Testis (tissue), 3 donors: ENCODE measurements around the gene RAMP1. TPM values are rescaled to one million over a fixed set of nuclear protein-coding genes. Genes with fewer than 3 reads are reported as not detected.

Source experiments
- DNase-seq: peaks from one replicate; pipeline ENCODE4 v3.0.0-alpha.2; 2019
- H3K27ac ChIP-seq, 2 donors: fragments of 200-600 bp; sonication (generic); one replicate each; pipeline ENCODE4 v1.5.1; 2019
- H3K27me3 ChIP-seq: fragments of 200-600 bp; sonication (generic); one replicate; pipeline ENCODE4 v1.5.1; 2019
- H3K36me3 ChIP-seq: fragments of 200-600 bp; sonication (generic); one replicate; pipeline ENCODE4 v1.5.1; 2017; ENCODE audit warnings: low read depth; ENCODE audit errors: missing control alignments
- H3K4me1 ChIP-seq: fragments of 200-600 bp; sonication (generic); one replicate; pipeline ENCODE4 v1.5.1; 2019
- H3K4me3 ChIP-seq, 2 donors: fragments of 200-600 bp; sonication (generic); one replicate each; pipeline ENCODE4 v1.5.1; 2017 to 2019
- H3K9me3 ChIP-seq: fragments of 200-600 bp; sonication (generic); one replicate; pipeline ENCODE4 v1.5.1; 2017
- POLR2A ChIP-seq: fragments of 450-650 bp; IDR thresholded peaks from one replicate; pipeline ENCODE4 v1.6.1; 2017; ENCODE audit warnings: antibody characterized with exemption, mild to moderate bottlenecking, moderate library complexity
- WGBS, 2 donors: methylation state at CpG; one replicate each; pipeline ENCODE4 v1.1.5; 2018; 5-methylcytosine and 5-hydroxymethylcytosine counted together
- intact Hi-C: fragments of 100-400 bp; cut with DNase I; formaldehyde crosslinking; loops from one replicate; pipeline ENCODE4 v1.15.1; 2023; ENCODE audit warnings: low total_unique reads
- polyA plus RNA-seq: library from polyadenylated mRNA; stranded (reverse); fragments of 350-450 nt; fragmentation: Illumina TruSeq; extraction: RNeasy Lipid Tissue Mini Kit (QIAGEN cat#74804); gene quantifications from one replicate; pipeline ENCODE4 v1.2.3, GENCODE V29; 2014; ENCODE audit warnings: low read depth, low replicate concordance; ENCODE audit not compliant: insufficient read depth
- total RNA-seq, 2 donors: library from RNA; depleted of rRNA; stranded (reverse); fragments of >200 nt; gene quantifications; one replicate each; pipeline ENCODE4 v1.2.3, GENCODE V29; 2016
- TF ChIP-seq, protein P1 (sequence below), 3 experiments: fragments of 450-650 bp in 2 of 3; fragments of 200-600 bp in 1 of 3; sonication (generic) in 1 of 3; IDR thresholded peaks; one replicate each; pipeline ENCODE4 v1.5.1; 2016 to 2019; ENCODE audit warnings: antibody characterized with exemption in 3 of 3, mild to moderate bottlenecking in 2 of 3, moderate library complexity in 1 of 3

Gene RAMP1
- total and polyA plus RNA-seq, 3 donors from 2014 or later, result 8.9 to 14.3 (median 13.9) TPM

- intact Hi-C loops, result no loop called here
- H3K4me3 ChIP-seq, result no peak overlapping the region
- DNase-seq, result no peak
- peaks cover 13% of the 10 kb centered on the region for H3K4me1 ChIP-seq
- H3K27me3 ChIP-seq, result no peaks in the 10 kb centered on the region
- no peaks in the 10 kb centered on the region for H3K36me3 ChIP-seq
- H3K9me3 ChIP-seq, result no peaks in the 10 kb centered on the region
- TF ChIP-seq, protein P1, sequence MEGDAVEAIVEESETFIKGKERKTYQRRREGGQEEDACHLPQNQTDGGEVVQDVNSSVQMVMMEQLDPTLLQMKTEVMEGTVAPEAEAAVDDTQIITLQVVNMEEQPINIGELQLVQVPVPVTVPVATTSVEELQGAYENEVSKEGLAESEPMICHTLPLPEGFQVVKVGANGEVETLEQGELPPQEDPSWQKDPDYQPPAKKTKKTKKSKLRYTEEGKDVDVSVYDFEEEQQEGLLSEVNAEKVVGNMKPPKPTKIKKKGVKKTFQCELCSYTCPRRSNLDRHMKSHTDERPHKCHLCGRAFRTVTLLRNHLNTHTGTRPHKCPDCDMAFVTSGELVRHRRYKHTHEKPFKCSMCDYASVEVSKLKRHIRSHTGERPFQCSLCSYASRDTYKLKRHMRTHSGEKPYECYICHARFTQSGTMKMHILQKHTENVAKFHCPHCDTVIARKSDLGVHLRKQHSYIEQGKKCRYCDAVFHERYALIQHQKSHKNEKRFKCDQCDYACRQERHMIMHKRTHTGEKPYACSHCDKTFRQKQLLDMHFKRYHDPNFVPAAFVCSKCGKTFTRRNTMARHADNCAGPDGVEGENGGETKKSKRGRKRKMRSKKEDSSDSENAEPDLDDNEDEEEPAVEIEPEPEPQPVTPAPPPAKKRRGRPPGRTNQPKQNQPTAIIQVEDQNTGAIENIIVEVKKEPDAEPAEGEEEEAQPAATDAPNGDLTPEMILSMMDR (IDR thresholded peaks at IDR 0.05), result no peak
- TF ChIP-seq POLR2A, result no peak
- H3K27ac ChIP-seq, result peak overlapping the region in 1 of 2 donors; percentile 48
- WGBS, 2 donors, result 78 to 85% methylated on average over 18 to 27 of the region's 27 CpGs
Measured at GRCh38 chr2:237885111-237885930, 25.9 kb downstream of the RAMP1 start.

DNA sequence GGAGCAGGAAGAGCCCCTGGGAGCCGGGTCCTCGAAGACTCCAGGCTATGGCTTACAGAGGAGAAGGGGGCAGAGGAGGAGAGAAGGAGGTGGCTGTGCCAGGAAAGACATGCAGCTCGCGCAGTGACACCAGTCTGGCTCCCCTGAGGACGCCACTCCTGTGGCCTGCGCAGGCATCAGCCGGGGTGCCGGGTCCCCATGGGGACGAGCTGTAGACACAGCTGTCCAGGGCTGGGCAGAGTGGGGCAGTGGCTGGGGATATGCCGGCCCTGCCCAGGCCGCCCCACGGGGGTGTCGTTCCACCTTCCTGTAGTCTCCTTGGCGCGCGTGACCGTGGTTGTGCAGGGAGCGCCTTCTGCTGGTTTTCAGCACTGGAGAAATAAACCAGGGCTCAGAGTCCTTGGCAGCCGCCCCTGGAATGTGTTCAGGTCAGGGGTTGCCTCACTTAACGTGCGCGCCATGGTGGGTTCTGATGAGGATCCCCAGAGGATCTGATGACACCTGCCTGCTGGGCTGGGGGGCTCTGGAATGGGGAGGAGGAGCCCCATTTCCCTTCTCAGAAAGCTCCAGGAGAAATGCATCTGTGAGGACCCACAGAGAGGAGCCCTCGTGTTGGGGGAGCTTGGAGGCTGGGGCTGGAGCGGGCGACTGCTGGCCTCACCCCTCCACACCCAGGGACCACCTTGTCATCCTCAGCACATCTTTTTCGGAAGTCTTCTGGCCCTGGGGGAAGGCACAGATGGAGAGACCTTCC is 26.7 kb downstream of the RAMP1 start:
- Histone ChIP-seq H3K36me3 (no peaks in the 10 kb centered on the region), H3K4me1 (peaks cover 13% of the 10 kb centered on the region), H3K27ac (peak overlapping the region; percentile 20 to 48), H3K27me3 (no peaks in the 10 kb centered on the region), H3K4me3 (no peak overlapping the region), H3K9me3 (no peaks in the 10 kb centered on the region)
- DNase-seq, result peak; percentile 68
- no peak for TF ChIP-seq POLR2A
- TF ChIP-seq, protein P1 (IDR thresholded peaks at IDR 0.05), result no peak
- intact Hi-C loops, result no loop called here
- 68 to 77% methylated on average over 9 to 26 of the region's 26 CpGs for whole genome bisulfite sequencing, 2 donors

DNA sequence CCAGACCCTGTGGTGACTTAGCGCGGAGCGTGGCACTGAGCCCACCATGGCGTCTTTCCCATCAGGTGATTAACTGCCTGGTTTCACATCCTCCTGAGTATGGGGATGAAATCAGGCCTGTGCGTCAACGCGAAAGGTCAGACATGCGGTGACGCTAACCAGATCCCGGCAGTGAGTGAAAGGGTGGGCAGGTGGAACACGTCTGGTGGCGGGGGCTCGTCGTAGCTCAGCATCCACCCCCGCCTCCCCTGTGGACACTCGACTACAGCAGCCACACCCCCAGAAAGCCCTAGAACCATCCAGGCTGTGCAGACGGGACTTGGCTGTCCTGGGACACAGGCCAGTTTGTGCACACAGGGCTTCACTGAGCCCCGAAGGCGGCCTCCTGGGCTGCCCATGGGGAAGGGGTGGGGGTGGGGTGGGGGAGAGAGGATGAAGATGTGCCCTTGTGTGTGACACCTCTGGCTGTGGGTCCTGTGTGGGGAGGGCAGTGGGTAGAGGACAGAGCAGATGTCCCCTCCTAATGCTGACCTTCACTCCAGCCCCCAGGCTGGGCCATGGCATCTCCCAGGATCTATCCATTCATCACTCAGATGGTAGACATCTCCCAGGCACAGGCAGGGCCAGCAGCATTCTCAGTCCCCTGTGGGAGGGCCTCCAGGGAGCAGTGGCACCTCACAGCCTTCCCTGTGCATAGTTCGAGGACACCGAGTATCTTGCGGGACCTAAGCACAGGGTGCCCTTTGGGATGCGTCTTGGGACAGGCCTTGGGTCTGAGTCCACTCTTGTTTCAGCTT is 27.5 kb downstream of the RAMP1 start:
- no peak overlapping the region for H3K4me3 ChIP-seq

GRCh38 chr2:237888389-237888788 is 29.0 kb downstream of the RAMP1 start:
- TF ChIP-seq, protein P1 (IDR thresholded peaks at IDR 0.05), result no peak
- TF ChIP-seq POLR2A, result no peak
- Histone ChIP-seq H3K27me3 (no peaks in the 10 kb centered on the region), H3K36me3 (no peaks in the 10 kb centered on the region), H3K27ac (peak overlapping the region in 1 of 2 donors; percentile 30), H3K4me3 (no peak overlapping the region), H3K4me1 (peaks cover 13% of the 10 kb centered on the region), H3K9me3 (no peaks in the 10 kb centered on the region)
- intact Hi-C loops, result no loop called here
- 48 to 61% methylated on average over 2 of the region's 2 CpGs for WGBS, 2 donors
- no peak for DNase-seq

More for the DNA sequence above, 27.5 kb downstream of the RAMP1 start:
- intact Hi-C loops, result no loop called here
- peak; percentile 60 for DNase-seq
- TF ChIP-seq POLR2A, result no peak
- TF ChIP-seq, protein P1 (IDR thresholded peaks at IDR 0.05), result no peak
- H3K27ac ChIP-seq, result peak overlapping the region; percentile 20 to 48
- WGBS, 2 donors, result 67 to 83% methylated on average over 12 to 23 of the region's 23 CpGs
- H3K9me3 ChIP-seq, result no peaks in the 10 kb centered on the region
- H3K4me1 ChIP-seq, result peaks cover 13% of the 10 kb centered on the region
- no peaks in the 10 kb centered on the region for H3K27me3 ChIP-seq
- H3K36me3 ChIP-seq, result no peaks in the 10 kb centered on the region
